SK-N-SH (cell line): ENCODE results near the gene LAMP5. TPM values are rescaled to one million over a fixed set of nuclear protein-coding genes. Genes with fewer than 3 reads are reported as not detected.

Experiments used
- CTCF ChIA-PET: fragments of 300-600, 350-600 bp; formaldehyde crosslinking; extraction: SDS; loops from one replicate; lab custom pipeline; 2021; lab: Yijun Ruan, JAX
- POLR2A ChIA-PET: fragments of 350-600 bp; sonication (Branson Sonifier 250); formaldehyde crosslinking; extraction: SDS; loops from one replicate; lab custom pipeline; 2020; ENCODE audit warnings: antibody characterized with exemption, inconsistent platforms; lab: Yijun Ruan, JAX
- DNase-seq: peaks from one replicate; pipeline ENCODE4 v3.0.0; 2012
- H2AFZ ChIP-seq: fragments of 200-600 bp; sonication (generic); 2 replicates; pipeline ENCODE4 v1.8.1; 2016; ENCODE audit warnings: antibody characterized with exemption, mild to moderate bottlenecking, low read depth
- H3F3A ChIP-seq: fragments of 200-600 bp; sonication (generic); replicated peaks from 2 replicates; pipeline ENCODE3; 2016; ENCODE audit warnings: antibody characterized with exemption, mild to moderate bottlenecking; ENCODE audit not compliant: insufficient read depth
- H3K27ac ChIP-seq, 2 experiments: fragments of 200-500 bp in 1 of 2; fragments of 200-600 bp in 1 of 2; sonication (Bioruptor generic) in 1 of 2; sonication (generic), shearing (Covaris generic) in 1 of 2; 2 replicates each; pipeline versions ENCODE4 v1.5.1 to v1.6.1; 2014 to 2016; ENCODE audit warnings: low read depth in 2 of 2, inconsistent platforms in 1 of 2, low read length in 1 of 2, mild to moderate bottlenecking in 1 of 2, mixed read lengths in 1 of 2
- H3K27me3 ChIP-seq: fragments of 200-600 bp; sonication (generic), shearing (Covaris generic); 2 replicates; pipeline ENCODE4 v1.6.1; 2016; ENCODE audit warnings: mixed run types; ENCODE audit not compliant: insufficient read depth
- H3K36me3 ChIP-seq, 2 experiments: fragments of 200-500 bp in 1 of 2; fragments of 200-600 bp in 1 of 2; sonication (Bioruptor generic) in 1 of 2; sonication (generic) in 1 of 2; replicated peaks in 1 of 2; 2 replicates each; pipeline versions ENCODE3 to v1.5.1; 2014 to 2016; ENCODE audit warnings: low read length in 1 of 2, mild to moderate bottlenecking in 1 of 2; ENCODE audit not compliant: insufficient read depth in 2 of 2, control insufficient read depth in 1 of 2
- H3K4me1 ChIP-seq, 2 experiments: fragments of 200-500 bp in 1 of 2; fragments of 200-600 bp in 1 of 2; sonication (Bioruptor generic) in 1 of 2; sonication (generic), shearing (Covaris generic) in 1 of 2; 2 replicates each; pipeline versions ENCODE4 v1.5.1 to v1.6.1; 2014 to 2016; ENCODE audit warnings: low read depth in 1 of 2, low read length in 1 of 2, mixed run types in 1 of 2; ENCODE audit not compliant: insufficient read depth in 2 of 2, control insufficient read depth in 1 of 2
- H3K4me2 ChIP-seq: fragments of 200-600 bp; sonication (generic), shearing (Covaris generic); 2 replicates; pipeline ENCODE4 v1.6.1; 2017; ENCODE audit warnings: mixed run types
- H3K4me3 ChIP-seq, 2 experiments: fragments of 200-500 bp in 1 of 2; fragments of 200-600 bp in 1 of 2; sonication (Bioruptor generic) in 1 of 2; sonication (generic), shearing (Covaris generic) in 1 of 2; 2 replicates each; pipeline versions ENCODE4 v1.5.1 to v1.8.1; 2014 to 2016; ENCODE audit warnings: low read depth in 2 of 2, inconsistent platforms in 1 of 2, low read length in 1 of 2, mild to moderate bottlenecking in 1 of 2, mixed read lengths in 1 of 2, moderate library complexity in 1 of 2
- H3K79me2 ChIP-seq: fragments of 200-600 bp; sonication (generic); 2 replicates; pipeline ENCODE4 v1.8.1; 2017; ENCODE audit warnings: mild to moderate bottlenecking; ENCODE audit not compliant: insufficient read depth
- H3K9ac ChIP-seq: fragments of 200-600 bp; sonication (generic); 2 replicates; pipeline ENCODE4 v1.6.1; 2017; ENCODE audit warnings: mixed run types
- H3K9me2 ChIP-seq: fragments of 200-600 bp; sonication (generic); 2 replicates; pipeline ENCODE4 v1.6.1; 2017; ENCODE audit warnings: mixed run types
- H3K9me3 ChIP-seq: fragments of 200-600 bp; sonication (generic); 2 replicates; pipeline ENCODE4 v1.6.1; 2017; ENCODE audit warnings: mixed run types, mild to moderate bottlenecking, moderate library complexity
- H4K20me1 ChIP-seq: fragments of 200-600 bp; sonication (generic); 2 replicates; pipeline ENCODE4 v1.6.1; 2017; ENCODE audit warnings: mild to moderate bottlenecking, mixed run types; ENCODE audit not compliant: insufficient read depth
- EP300 ChIP-seq, 2 experiments: IDR thresholded peaks; 2 replicates each; pipeline versions ENCODE4 v1.4.0 to v1.6.1; 2012; ENCODE audit warnings: borderline replicate concordance in 1 of 2, low read depth in 1 of 2, low read length in 1 of 2
- EZH2phosphoT487 ChIP-seq: fragments of 200-600 bp; sonication (generic); IDR thresholded peaks from 2 replicates; pipeline ENCODE4 v1.6.1; 2017; ENCODE audit warnings: low read depth, mixed run types, mild to moderate bottlenecking, antibody characterized with exemption, moderate library complexity, borderline replicate concordance
- FOXM1 ChIP-seq: IDR thresholded peaks from 2 replicates; pipeline ENCODE4 v1.4.0; 2012; ENCODE audit warnings: low read depth, mild to moderate bottlenecking
- GABPA ChIP-seq: IDR thresholded peaks from 2 replicates; pipeline ENCODE4 v1.4.0; 2012; ENCODE audit warnings: low read depth, mild to moderate bottlenecking
- IRF3 ChIP-seq: fragments of 150-350 bp; IDR thresholded peaks from 2 replicates; pipeline ENCODE4 v1.6.1; 2016; ENCODE audit warnings: mild to moderate bottlenecking, low read depth, low read length
- JUND ChIP-seq: IDR thresholded peaks from 2 replicates; pipeline ENCODE4 v1.4.0; 2012
- MXI1 ChIP-seq: IDR thresholded peaks from 2 replicates; pipeline ENCODE4 v1.6.1; 2012; ENCODE audit warnings: mild to moderate bottlenecking, low read depth, low read length, improper control_type of control experiment
- NRF1 ChIP-seq: IDR thresholded peaks from 2 replicates; pipeline ENCODE4 v1.6.1; 2012; ENCODE audit warnings: low read depth, mild to moderate bottlenecking, low read length
- POLR2AphosphoS5 ChIP-seq: IDR thresholded peaks from 2 replicates; pipeline ENCODE4 v1.6.1; 2012; ENCODE audit warnings: low read depth, low read length
- RXRA ChIP-seq: IDR thresholded peaks from 2 replicates; pipeline ENCODE4 v1.4.0; 2012; ENCODE audit warnings: low read depth, mild to moderate bottlenecking, borderline replicate concordance
- SIN3A ChIP-seq: IDR thresholded peaks from 2 replicates; pipeline ENCODE4 v1.6.1; 2012; ENCODE audit warnings: low read depth, mild to moderate bottlenecking, low read length, moderate library complexity, borderline replicate concordance
- SMC3 ChIP-seq: IDR thresholded peaks from 2 replicates; pipeline ENCODE4 v1.6.1; 2012; ENCODE audit warnings: low read depth, low read length, improper control_type of control experiment
- TCF12 ChIP-seq: IDR thresholded peaks from 2 replicates; pipeline ENCODE4 v1.4.0; 2012
- USF1 ChIP-seq: IDR thresholded peaks from 2 replicates; pipeline ENCODE4 v1.4.0; 2012; ENCODE audit warnings: low read depth, borderline replicate concordance
- WGBS: methylation state at CpG from one replicate; pipeline ENCODE4 v1.1.6; 2017; ENCODE audit warnings: low lambda C conversion rate; 5-methylcytosine and 5-hydroxymethylcytosine counted together
- polyA plus RNA-seq, 3 experiments: library from polyadenylated mRNA; depleted of rRNA; stranded (reverse); fragments of >200 nt; gene quantifications; 2 replicates each; pipeline ENCODE4 v1.2.3, GENCODE V29; 2012
- TF ChIP-seq, protein P1 (sequence below): IDR thresholded peaks from 2 replicates; pipeline ENCODE4 v1.4.0; 2012; ENCODE audit warnings: low read depth, borderline replicate concordance
- TF ChIP-seq, protein P2 (sequence below): fragments of 200-600 bp; sonication (generic); IDR thresholded peaks from 2 replicates; pipeline ENCODE4 v1.6.1; 2017; ENCODE audit warnings: antibody characterized with exemption, mild to moderate bottlenecking, moderate library complexity
- TF ChIP-seq, protein P3 (sequence below): IDR thresholded peaks from 2 replicates; pipeline ENCODE4; 2012
- TF ChIP-seq, protein P4 (sequence below): IDR thresholded peaks from 2 replicates; pipeline ENCODE4 v1.4.0; 2012; ENCODE audit warnings: low read depth

Gene LAMP5
- polyA plus RNA-seq, 1 of the 3 experiments (the other 2 are of a cell fraction): 4.8 TPM

GRCh38 chr20:9555781-9556180, 41.4 kb downstream of the LAMP5 start:
- Histone ChIP-seq H3K4me1 (peaks cover 5 to 7% of the 10 kb centered on the region in 2 experiments; a peak in 2 of 4 replicates), H3F3A (peaks cover 4% of the 10 kb centered on the region), H3K27me3 (no peaks in the 10 kb centered on the region), H3K36me3 (no peaks in the 10 kb centered on the region), H3K9ac (no peak overlapping the region), H4K20me1 (no peaks in the 10 kb centered on the region), H3K9me2 (no peaks in the 10 kb centered on the region), H3K9me3 (no peaks in the 10 kb centered on the region), H3K79me2 (no peaks in the 10 kb centered on the region), H3K27ac (no peak overlapping the region), H3K4me3 (no peak overlapping the region), H3K4me2 (no peak overlapping the region), H2AFZ (no peak overlapping the region)
- TF ChIP-seq USF1 (peak; percentile 80), GABPA (no peak), TCF12 (peak; percentile 26; the same call in 1 of the 2 replicates), FOXM1 (no peak), SMC3 (no peak), EP300 (IDR thresholded peaks at IDR 0.05; ENCODE audit: borderline replicate concordance in 1 of 2, low read depth in 1 of 2, low read length in 1 of 2) (no peak), JUND (no peak; the same call in 1 of the 2 replicates)
- TF ChIP-seq, protein P1, sequence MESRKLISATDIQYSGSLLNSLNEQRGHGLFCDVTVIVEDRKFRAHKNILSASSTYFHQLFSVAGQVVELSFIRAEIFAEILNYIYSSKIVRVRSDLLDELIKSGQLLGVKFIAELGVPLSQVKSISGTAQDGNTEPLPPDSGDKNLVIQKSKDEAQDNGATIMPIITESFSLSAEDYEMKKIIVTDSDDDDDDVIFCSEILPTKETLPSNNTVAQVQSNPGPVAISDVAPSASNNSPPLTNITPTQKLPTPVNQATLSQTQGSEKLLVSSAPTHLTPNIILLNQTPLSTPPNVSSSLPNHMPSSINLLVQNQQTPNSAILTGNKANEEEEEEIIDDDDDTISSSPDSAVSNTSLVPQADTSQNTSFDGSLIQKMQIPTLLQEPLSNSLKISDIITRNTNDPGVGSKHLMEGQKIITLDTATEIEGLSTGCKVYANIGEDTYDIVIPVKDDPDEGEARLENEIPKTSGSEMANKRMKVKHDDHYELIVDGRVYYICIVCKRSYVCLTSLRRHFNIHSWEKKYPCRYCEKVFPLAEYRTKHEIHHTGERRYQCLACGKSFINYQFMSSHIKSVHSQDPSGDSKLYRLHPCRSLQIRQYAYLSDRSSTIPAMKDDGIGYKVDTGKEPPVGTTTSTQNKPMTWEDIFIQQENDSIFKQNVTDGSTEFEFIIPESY: no peak
- TF ChIP-seq, protein P2, sequence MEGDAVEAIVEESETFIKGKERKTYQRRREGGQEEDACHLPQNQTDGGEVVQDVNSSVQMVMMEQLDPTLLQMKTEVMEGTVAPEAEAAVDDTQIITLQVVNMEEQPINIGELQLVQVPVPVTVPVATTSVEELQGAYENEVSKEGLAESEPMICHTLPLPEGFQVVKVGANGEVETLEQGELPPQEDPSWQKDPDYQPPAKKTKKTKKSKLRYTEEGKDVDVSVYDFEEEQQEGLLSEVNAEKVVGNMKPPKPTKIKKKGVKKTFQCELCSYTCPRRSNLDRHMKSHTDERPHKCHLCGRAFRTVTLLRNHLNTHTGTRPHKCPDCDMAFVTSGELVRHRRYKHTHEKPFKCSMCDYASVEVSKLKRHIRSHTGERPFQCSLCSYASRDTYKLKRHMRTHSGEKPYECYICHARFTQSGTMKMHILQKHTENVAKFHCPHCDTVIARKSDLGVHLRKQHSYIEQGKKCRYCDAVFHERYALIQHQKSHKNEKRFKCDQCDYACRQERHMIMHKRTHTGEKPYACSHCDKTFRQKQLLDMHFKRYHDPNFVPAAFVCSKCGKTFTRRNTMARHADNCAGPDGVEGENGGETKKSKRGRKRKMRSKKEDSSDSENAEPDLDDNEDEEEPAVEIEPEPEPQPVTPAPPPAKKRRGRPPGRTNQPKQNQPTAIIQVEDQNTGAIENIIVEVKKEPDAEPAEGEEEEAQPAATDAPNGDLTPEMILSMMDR: no peak
- TF ChIP-seq, protein P3, sequence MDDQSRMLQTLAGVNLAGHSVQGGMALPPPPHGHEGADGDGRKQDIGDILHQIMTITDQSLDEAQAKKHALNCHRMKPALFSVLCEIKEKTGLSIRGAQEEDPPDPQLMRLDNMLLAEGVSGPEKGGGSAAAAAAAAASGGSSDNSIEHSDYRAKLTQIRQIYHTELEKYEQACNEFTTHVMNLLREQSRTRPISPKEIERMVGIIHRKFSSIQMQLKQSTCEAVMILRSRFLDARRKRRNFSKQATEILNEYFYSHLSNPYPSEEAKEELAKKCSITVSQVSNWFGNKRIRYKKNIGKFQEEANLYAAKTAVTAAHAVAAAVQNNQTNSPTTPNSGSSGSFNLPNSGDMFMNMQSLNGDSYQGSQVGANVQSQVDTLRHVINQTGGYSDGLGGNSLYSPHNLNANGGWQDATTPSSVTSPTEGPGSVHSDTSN: 0 out of 2 replicates have a peak, but pooled peaks have one; percentile 16
- TF ChIP-seq, protein P4, sequence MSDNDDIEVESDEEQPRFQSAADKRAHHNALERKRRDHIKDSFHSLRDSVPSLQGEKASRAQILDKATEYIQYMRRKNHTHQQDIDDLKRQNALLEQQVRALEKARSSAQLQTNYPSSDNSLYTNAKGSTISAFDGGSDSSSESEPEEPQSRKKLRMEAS: no peak
- ChIA-PET POLR2A (no interaction called here), CTCF (interaction anchor here (1.2 kb wide), 1 partner anchor 535 kb away, joined by 3 read pairs; no protein-coding TSS in a partner anchor)
- no peak for DNase-seq
- 73% methylated on average over 2 of the region's 2 CpGs for WGBS

GRCh38 chr20:9557411-9557810, 43.0 kb downstream of the LAMP5 start:
- Histone ChIP-seq H3K36me3 (no peaks in the 10 kb centered on the region), H3K79me2 (no peaks in the 10 kb centered on the region), H2AFZ (no peak overlapping the region), H3K9ac (no peak overlapping the region), H3K27ac (no peak overlapping the region), H3F3A (peaks cover 2% of the 10 kb centered on the region), H3K27me3 (no peaks in the 10 kb centered on the region), H3K4me3 (no peak overlapping the region), H4K20me1 (no peaks in the 10 kb centered on the region), H3K9me2 (no peaks in the 10 kb centered on the region), H3K4me1 (peaks cover 0 to 2% of the 10 kb centered on the region in 2 experiments; a peak in 1 of 4 replicates), H3K4me2 (no peak overlapping the region), H3K9me3 (no peaks in the 10 kb centered on the region)
- ChIA-PET CTCF (no interaction called here), POLR2A (no interaction called here)
- no peak for DNase-seq
- 72% methylated on average over 4 of the region's 4 CpGs for WGBS
- TF ChIP-seq, protein P3: no peak
- TF ChIP-seq NRF1 (no peak), GABPA (no peak), EZH2phosphoT487 (no peak), TCF12 (no peak), IRF3 (no peak), MXI1 (no peak), POLR2AphosphoS5 (no peak), EP300 (IDR thresholded peaks at IDR 0.05; ENCODE audit: borderline replicate concordance in 1 of 2, low read depth in 1 of 2, low read length in 1 of 2) (no peak), JUND (no peak), SIN3A (no peak), SMC3 (no peak), RXRA (no peak)
- TF ChIP-seq, protein P4: no peak
